Pancreas (tissue), 10 donors: Measurements from ENCODE around the gene OR6Y1. TPM values are rescaled to one million over a fixed set of nuclear protein-coding genes. Genes with fewer than 3 reads are reported as not detected.

ENCODE experiments used
- ATAC-seq, 4 donors: fragments of 200-7000 bp; cut with Tn5 transposase; one replicate each; pipeline versions ENCODE4 v1.8.0 to v1.9.1; 2020; ENCODE audit warnings: mild to moderate bottlenecking in 4 of 4, moderate library complexity in 4 of 4
- DNase-seq, 6 donors: peaks; one replicate each; pipeline ENCODE4 v3.0.0-alpha.2; 2020
- FAIRE-seq: peaks from 2 replicates; lab custom pipeline; 2012; peaks lifted over from hg19 to GRCh38; lab: Jason Lieb, UNC
- H3K27ac ChIP-seq, 4 donors: fragments of 200-600 bp; sonication (generic); 1 replicate in 3 of 4; 2 replicates in 1 of 4; pipeline versions ENCODE4 v1.5.0 to v1.8.0; 2020
- H3K27me3 ChIP-seq, 4 donors: fragments of 200-600 bp; one replicate each; pipeline ENCODE4 v1.8.0; 2021
- H3K36me3 ChIP-seq, 3 donors: fragments of 200-600 bp; sonication (generic) in 1 of 3; one replicate each; pipeline versions ENCODE4 v1.5.0 to v1.8.0; 2020 to 2021
- H3K4me1 ChIP-seq, 3 donors: fragments of 200-600 bp; one replicate each; pipeline ENCODE4 v1.8.0; 2021
- H3K4me3 ChIP-seq, 4 donors: fragments of 200-600 bp; sonication (generic) in 2 of 4; one replicate each; pipeline versions ENCODE4 v1.5.0 to v1.8.0; 2020 to 2021
- H3K9me3 ChIP-seq, 4 donors: fragments of 200-600 bp; one replicate each; pipeline ENCODE4 v1.8.0; 2021
- CTCF ChIP-seq, 4 donors: fragments of 200-600 bp; sonication (generic) in 3 of 4; IDR thresholded peaks; one replicate each; pipeline versions ENCODE4 v1.5.0 to v1.8.0; 2021; ENCODE audit warnings: antibody characterized with exemption in 4 of 4
- WGBS, 2 donors: extraction: QIAGEN DNeasy Blood & Tissue Kit; methylation state at CpG; one replicate each; pipeline ENCODE4 v1.1.7; 2013; 5-methylcytosine and 5-hydroxymethylcytosine counted together
- intact Hi-C, 3 donors: fragments of 100-400 bp; cut with DNase I; formaldehyde crosslinking; loops; one replicate each; pipeline versions ENCODE4 v1.11.1 to v1.14.2; 2022
- polyA plus RNA-seq, 2 donors: library from polyadenylated mRNA; stranded (reverse); fragments of 200-250 nt; gene quantifications; one replicate each; pipeline ENCODE4 v1.2.3, GENCODE V29; 2013
- total RNA-seq, 6 donors: library from RNA; stranded (reverse); fragmentation: NEBNext Ultra II Directional in 4 of 6; extraction: Animal tissue kit (Norgen Biotek cat#: 25700) in 4 of 6; gene quantifications; one replicate each; pipeline versions ENCODE4 v1.2.1 to v1.2.4, GENCODE V29; 2021 to 2023
- donor health status: healthy with polysubstance abuse.
- donor health status: DM: no; HTN: no; CAD: no; lungs with moderate emphysema.
- donor health status: DM: no; HTN: no; CAD: no.
- donor health status: control.
- donor health status: control.
- donor health status: Bipolar disorder and iron deficiency.
- donor health status: DM: yes; HTN: yes; CAD: no.
- donor health status: DM: no; HTN: no; CAD: no.
- donor health status: DM: no; HTN: no; CAD: no.
- donor health status: DM: yes; HTN: yes; CAD: no.

The OR6Y1 gene
- total and polyA plus RNA-seq, 8 donors: not detected

DNA sequence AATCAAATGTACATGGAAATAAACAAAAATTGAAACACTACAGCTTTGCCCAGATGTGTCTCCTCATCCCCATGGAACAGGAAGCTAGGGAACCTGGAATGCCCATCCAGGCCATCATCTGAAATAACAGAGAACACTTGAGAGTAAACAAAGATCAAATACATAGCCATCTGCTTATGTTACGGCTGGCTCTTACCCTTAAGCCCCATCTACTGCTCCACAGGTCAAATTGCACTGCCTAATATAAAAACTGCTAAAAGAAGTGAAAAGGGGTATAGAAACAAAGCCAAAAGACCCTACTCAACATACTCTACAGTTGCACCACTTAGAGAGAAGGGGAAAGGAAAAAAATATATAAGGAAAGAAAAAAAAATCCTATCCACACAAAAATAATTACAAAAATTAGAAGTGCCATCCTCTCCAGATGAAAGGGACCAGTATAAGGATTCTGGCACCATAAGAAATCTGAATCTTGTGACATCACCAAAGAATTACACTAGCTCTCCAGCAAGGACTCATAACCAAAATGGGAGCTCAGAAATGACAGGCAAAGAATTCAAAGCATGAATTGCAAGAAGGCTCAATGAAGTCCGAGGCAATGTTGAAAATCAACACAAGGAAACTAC, 26.9 kb downstream of the OR6Y1 start:
- Histone ChIP-seq H3K9me3 (no peaks in the 10 kb centered on the region), H3K36me3 (no peaks in the 10 kb centered on the region), H3K27me3 (no peaks in the 10 kb centered on the region), H3K4me1 (no peaks in the 10 kb centered on the region), H3K27ac (no peak overlapping the region), H3K4me3 (no peak overlapping the region)
- FAIRE-seq (no peak), DNase-seq (no peak), ATAC-seq (no peak)
- 0 to 23% methylated on average over 2 of the region's 2 CpGs for WGBS, 2 donors
- peak in 3 of 4 donors; percentile 7 to 34 (median 26) for TF ChIP-seq CTCF (IDR thresholded peaks at IDR 0.05)
- intact Hi-C loops: no loop called here

DNA sequence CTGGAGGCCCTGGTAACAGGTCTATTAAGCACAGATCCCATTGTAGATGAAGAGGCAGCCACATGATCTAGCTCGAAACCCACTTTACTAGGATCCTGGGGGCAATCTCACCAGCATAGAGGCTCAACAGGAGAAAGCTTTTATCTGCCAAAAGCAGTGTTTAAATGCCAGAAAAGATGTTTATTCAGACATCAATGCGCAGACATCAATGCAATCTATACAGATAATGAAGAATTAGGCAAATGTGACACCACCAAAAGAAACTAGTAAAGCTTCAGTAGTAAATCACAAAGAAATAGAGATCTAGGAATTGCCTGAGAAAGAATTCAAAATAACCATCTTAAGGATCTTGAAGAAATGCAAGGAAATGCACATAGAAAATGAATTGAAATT, 32.5 kb downstream of the OR6Y1 start:
- ATAC-seq (no peak), DNase-seq (no peak), FAIRE-seq (no peak)
- Histone ChIP-seq H3K4me1 (no peaks in the 10 kb centered on the region), H3K36me3 (no peaks in the 10 kb centered on the region), H3K27ac (no peak overlapping the region), H3K9me3 (no peaks in the 10 kb centered on the region), H3K4me3 (no peak overlapping the region), H3K27me3 (no peaks in the 10 kb centered on the region)
- TF ChIP-seq CTCF (IDR thresholded peaks at IDR 0.05): no peak
- 53 to 58% methylated on average over 2 of the region's 2 CpGs for WGBS, 2 donors
- intact Hi-C loops: no loop called here

DNA sequence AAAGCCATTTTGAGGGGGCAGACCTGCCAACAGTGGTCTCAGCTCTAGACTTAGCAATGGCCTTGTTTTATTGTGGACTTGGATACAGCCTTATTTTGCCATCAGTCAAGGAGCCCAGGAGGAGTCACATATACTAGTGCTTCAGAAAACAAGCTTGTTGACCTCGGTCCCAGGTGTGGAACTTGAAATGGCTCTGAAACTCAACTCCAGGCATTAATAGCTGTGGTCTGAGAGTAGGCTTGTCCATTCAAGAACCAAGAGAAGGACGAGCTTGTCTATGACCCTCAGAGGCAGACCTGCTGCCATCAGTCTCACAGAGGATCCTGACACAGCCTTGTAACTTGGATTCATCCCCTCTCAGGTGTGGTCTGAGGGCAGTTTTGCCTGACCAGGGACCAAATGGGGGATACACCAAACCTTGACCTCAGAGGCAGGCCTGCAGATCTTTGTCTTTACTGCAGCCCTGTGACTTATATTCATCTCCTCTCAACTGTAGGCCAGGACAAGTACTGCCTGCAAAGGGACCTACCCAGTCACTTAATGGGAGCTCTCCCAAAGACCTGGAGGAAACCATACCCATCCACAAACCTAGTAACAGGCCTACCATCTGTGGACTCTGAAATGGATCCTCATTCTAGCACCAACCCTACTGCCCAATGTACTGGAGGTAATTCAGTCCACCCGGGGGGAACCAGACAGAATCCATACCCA, 33.1 kb downstream of the OR6Y1 start:
- Histone ChIP-seq H3K27me3 (no peaks in the 10 kb centered on the region), H3K4me1 (no peaks in the 10 kb centered on the region), H3K4me3 (no peak overlapping the region), H3K27ac (no peak overlapping the region), H3K9me3 (no peaks in the 10 kb centered on the region), H3K36me3 (no peaks in the 10 kb centered on the region)
- no peak for TF ChIP-seq CTCF (IDR thresholded peaks at IDR 0.05)
- DNase-seq (no peak), ATAC-seq (no peak), FAIRE-seq (no peak)
- intact Hi-C loops: no loop called here
- 52 to 64% methylated on average over 3 of the region's 3 CpGs for WGBS, 2 donors

GRCh38 chr1:158520021-158520420, 34.2 kb downstream of the OR6Y1 start:
- ATAC-seq (no peak), FAIRE-seq (no peak)
- no peak overlapping the region for H3K4me3 ChIP-seq

More at GRCh38 chr1:158520021-158520420, 34.2 kb downstream of the OR6Y1 start:
- Histone ChIP-seq H3K4me1 (no peaks in the 10 kb centered on the region), H3K9me3 (no peaks in the 10 kb centered on the region), H3K27me3 (no peaks in the 10 kb centered on the region), H3K36me3 (no peaks in the 10 kb centered on the region), H3K27ac (no peak overlapping the region)
- DNase-seq: no peak
- intact Hi-C loops: no loop called here
- 19 to 32% methylated on average over 1 of the region's 1 CpG for WGBS, 2 donors
- TF ChIP-seq CTCF (IDR thresholded peaks at IDR 0.05): no peak
